ENCODE measurements around the gene AURKB.

GRCh38 chr17:8226536-8227237, 16.3 kb upstream of the AURKB start:
- TF ChIP-seq CTCF (IDR thresholded peaks at IDR 0.05 in 4 of 5, conservative IDR thresholded peaks at IDR 0.05 in 1 of 5) (no peak), POLR2A (IDR thresholded peaks at IDR 0.05) (no peak)

Data from gastrocnemius medialis (tissue), 4 donors.